GDM1 (cell line): Measurements from ENCODE around the gene VTCN1.
"Not testable (repeated sequence)": the region's sequence is repeated elsewhere in the genome, so short reads cannot be mapped to it uniquely, and the experiment has no call there.

Source experiments
- DNase-seq: peaks from one replicate; lab custom pipeline; 2025; lab: John Stamatoyannopoulos, UW

The VTCN1 gene

DNA sequence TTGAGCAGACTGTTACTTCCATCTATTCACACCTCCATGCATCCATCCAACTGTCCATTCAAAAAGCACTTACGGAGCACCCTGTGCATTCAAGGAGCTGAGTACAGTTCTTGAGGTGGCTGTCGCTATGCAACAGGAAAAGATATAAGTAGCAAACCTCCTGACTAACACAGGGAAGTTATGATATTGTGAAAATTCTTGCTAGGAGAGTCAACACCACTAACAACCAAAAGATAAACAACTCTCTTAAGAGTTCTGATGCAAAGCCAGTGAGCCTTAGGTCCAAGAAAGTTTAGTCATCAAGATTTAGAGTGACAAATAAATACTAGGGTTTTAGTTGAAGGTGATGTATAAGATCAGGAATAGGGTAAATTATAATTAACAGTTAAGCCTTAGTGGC is 44.7 kb downstream of the VTCN1 start:
- DNase-seq = no peak

- no peak for DNase-seq
These were observed 46.5 kb downstream of the VTCN1 start for GRCh38 chr1:117164209-117164608.

- no peak for DNase-seq
These were observed 47.9 kb downstream of the VTCN1 start for GRCh38 chr1:117162816-117163215.

- no peak for DNase-seq
These were observed 48.8 kb downstream of the VTCN1 start for GRCh38 chr1:117161887-117162286.

- not testable (repeated sequence) for DNase-seq
These were observed 59.4 kb downstream of the VTCN1 start for GRCh38 chr1:117151305-117151704.

DNA sequence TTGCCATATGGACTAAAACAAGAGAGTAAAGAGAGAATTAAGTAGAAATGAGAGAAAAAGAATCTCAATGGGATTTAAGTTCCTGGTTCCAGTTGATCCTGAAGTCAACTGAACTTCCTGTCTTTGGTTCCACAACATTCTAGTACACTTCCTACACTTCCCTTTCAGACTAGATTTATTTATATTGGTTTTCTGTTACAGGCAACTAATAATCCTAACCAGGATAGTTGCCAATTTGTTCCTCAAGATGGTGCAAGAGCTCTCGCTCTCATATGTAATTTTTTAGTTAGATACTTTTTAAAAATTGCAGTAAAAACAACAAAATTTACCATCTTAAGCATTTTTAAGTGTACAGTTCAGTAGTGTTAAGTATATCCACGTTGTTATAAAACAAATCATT is 60.4 kb downstream of the VTCN1 start:
- DNase-seq = no peak

GRCh38 chr1:117147856-117148588 is 62.7 kb downstream of the VTCN1 start:
- DNase-seq = no peak

DNA sequence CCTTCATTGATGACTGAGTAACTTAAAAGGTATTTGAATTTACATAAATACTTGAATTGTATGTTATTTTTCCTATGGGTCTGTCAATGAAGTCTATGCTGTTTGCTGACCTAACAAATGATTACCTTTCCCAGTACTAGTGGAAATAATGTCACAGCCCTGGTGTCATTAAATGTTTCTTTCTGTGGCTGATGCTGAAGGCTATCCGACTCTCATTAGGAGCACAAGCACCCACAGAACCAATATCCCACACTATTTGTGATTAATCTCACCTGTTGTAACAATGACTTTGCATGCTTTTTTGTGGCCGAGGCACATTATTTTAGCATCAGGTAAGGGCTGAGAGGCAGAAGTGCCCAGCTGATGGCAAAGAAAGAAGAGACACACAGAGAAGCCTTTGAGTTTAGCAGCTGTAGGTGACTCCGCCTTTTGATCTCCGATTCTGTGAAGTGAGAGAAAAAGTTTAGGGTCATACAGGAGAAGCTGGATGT is 63.3 kb downstream of the VTCN1 start:
- no peak for DNase-seq

GRCh38 chr1:117146575-117147340 is 64.0 kb downstream of the VTCN1 start:
- DNase-seq = no peak

DNA sequence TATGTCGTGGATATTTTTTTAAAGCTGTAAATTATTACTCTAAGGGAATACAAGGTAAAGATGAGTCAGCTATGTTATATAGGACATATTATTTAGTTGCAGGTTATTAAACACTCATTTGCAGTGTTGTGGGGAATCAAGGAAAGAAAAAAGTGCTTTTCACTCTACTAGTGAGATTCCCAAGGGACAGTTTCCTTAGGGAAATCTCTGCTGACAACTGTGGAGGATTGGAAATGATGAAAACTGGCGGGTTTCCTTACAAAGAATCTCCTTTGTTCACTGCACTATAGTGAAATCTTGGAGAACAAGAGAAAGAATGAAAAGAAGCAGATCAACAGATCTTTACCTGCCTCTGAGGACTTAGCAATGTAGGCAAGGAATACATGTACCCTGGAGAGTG is 64.7 kb downstream of the VTCN1 start:
- no peak for DNase-seq

GRCh38 chr1:117143871-117144270 is 66.9 kb downstream of the VTCN1 start:
- no peak for DNase-seq

GRCh38 chr1:117143172-117143571 is 67.6 kb downstream of the VTCN1 start:
- DNase-seq = no peak

GRCh38 chr1:117142200-117142599 is 68.5 kb downstream of the VTCN1 start:
- DNase-seq = no peak

GRCh38 chr1:117138561-117138960 is 72.2 kb downstream of the VTCN1 start:
- no peak for DNase-seq

DNA sequence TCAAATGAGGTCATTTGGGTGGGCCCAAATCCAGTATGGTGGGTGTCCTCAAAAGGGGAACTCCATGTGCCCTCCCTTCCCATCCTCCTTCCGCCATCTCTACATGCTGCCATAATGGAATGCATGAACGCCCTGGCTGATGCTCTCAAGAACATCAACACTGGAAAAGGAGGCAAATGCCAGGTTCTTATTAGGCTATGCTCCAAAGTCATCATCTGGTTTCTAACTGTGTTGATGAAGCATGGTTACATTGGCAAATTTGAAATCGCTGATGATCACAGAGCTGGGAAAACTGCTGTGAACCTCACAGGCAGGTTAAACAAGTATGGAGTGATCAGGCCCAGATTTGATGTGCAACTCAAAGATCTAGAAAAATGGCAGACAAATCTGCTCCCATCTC is 72.6 kb downstream of the VTCN1 start:
- DNase-seq = no peak

GRCh38 chr1:117137281-117137855 is 73.4 kb downstream of the VTCN1 start:
- DNase-seq = no peak

DNA sequence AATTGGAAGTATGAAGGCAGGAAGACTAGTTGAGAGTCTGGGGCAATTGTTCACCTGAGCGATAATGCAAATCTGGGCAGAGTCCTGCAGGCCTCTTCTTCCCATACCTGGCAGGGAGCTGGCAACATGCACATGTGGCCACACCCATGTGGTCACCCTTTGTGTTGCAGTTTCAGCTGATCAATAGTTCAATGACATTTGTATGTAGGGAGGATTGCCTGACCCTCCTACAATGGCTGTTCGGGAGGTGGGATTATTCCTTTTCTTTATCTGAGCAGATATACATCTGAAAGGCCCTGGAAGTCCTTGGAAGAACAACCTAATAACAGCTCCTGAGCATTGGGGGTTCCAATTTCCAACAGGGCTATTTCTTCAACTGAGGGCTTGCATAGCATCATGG is 74.0 kb downstream of the VTCN1 start:
- no peak for DNase-seq

DNA sequence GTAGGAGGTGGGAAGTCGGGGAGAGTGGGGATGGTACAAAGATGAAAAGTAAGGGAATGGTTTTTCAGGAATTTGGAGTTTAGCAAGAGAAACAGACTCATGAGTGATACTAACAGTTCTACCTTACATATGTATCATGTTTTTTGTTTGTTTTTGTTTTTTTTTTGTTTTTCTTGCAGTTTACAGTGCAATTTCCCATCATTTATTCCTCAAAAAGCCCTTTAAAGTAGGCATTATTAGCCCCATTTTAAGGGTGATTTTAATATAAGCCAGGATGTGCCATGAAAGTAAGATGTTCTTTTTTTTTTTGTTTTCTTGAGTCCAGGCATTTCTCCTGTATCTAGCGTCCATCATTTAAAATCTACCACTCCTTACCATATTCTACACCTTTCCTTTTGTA is 75.4 kb downstream of the VTCN1 start:
- no peak for DNase-seq

DNA sequence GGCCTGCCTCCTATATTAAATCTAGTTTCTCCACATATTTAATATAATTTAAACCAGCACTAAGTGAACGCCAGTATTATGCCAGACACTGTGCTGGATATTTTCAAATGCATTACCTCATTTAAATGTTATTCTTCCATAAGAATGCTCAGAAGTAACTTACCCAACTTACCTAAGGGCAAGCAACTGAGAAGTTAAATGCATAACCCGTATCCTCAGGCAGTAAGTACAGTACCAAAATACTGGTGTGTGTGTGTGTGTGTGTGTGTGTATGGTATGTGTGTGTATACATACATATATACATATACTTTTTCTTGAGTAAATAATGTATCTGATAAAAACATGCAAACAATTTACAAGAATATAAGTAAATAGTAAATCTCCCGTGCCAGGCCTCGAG is 80.2 kb downstream of the VTCN1 start:
- no peak for DNase-seq

- DNase-seq = no peak
These were observed 82.2 kb downstream of the VTCN1 start for GRCh38 chr1:117128323-117129079.

GRCh38 chr1:117127795-117128194 is 82.9 kb downstream of the VTCN1 start:
- no peak for DNase-seq

- DNase-seq = no peak
These were observed 86.1 kb downstream of the VTCN1 start for GRCh38 chr1:117124661-117125060.
